CD14-positive monocyte (primary cell): Measurements from ENCODE around the gene DENND5B. TPM values are rescaled to one million over a fixed set of nuclear protein-coding genes. Genes with fewer than 3 reads are reported as not detected.

Experiments
- DNase-seq, 3 donors: peaks; one replicate each; pipeline ENCODE4 v3.0.0-alpha.2; 2011 to 2022
- H2AFZ ChIP-seq: 2 replicates; pipeline ENCODE4 v1.6.0; 2012; ENCODE audit warnings: mild to moderate bottlenecking, low read depth, low read length, inconsistent platforms; ENCODE audit not compliant: insufficient read depth, poor library complexity, severe bottlenecking
- H3K27ac ChIP-seq, 2 donors: 1 replicate in 1 of 2; 2 replicates in 1 of 2; pipeline ENCODE4 v1.5.1; 2012 to 2013; ENCODE audit warnings: low read length in 2 of 2, control low read depth in 1 of 2, inconsistent platforms in 1 of 2, low read depth in 1 of 2, mild to moderate bottlenecking in 1 of 2
- H3K27me3 ChIP-seq, 2 donors: one replicate each; pipeline versions ENCODE4 v1.6.0 to v1.6.1; 2011 to 2013; ENCODE audit warnings: low read length in 2 of 2; ENCODE audit not compliant: control insufficient read depth in 2 of 2, insufficient read depth in 2 of 2
- H3K36me3 ChIP-seq, 2 donors: replicated peaks in 1 of 2; 1 replicate in 1 of 2; 2 replicates in 1 of 2; pipeline versions ENCODE4 v1.5.1 to v1.6.1; 2012 to 2013; ENCODE audit warnings: low read length in 2 of 2, control low read depth in 1 of 2, inconsistent platforms in 1 of 2, mild to moderate bottlenecking in 1 of 2; ENCODE audit not compliant: insufficient read depth in 2 of 2, control insufficient read depth in 1 of 2
- H3K4me1 ChIP-seq, 2 donors: 1 replicate in 1 of 2; 2 replicates in 1 of 2; pipeline versions ENCODE4 v1.5.1 to v1.6.1; 2012 to 2013; ENCODE audit warnings: low read length in 2 of 2, control low read depth in 1 of 2, inconsistent platforms in 1 of 2, mild to moderate bottlenecking in 1 of 2, moderate library complexity in 1 of 2; ENCODE audit not compliant: insufficient read depth in 2 of 2, control insufficient read depth in 1 of 2
- H3K4me2 ChIP-seq: replicated peaks from 2 replicates; pipeline ENCODE3; 2012; ENCODE audit warnings: low read length, moderate library complexity, mild to moderate bottlenecking; ENCODE audit not compliant: poor library complexity, severe bottlenecking; ENCODE audit errors: extremely low read depth
- H3K4me3 ChIP-seq, 3 experiments: fragments of 200-600 bp in 1 of 3; sonication (generic) in 1 of 3; replicated peaks in 1 of 3; 1 replicate in 2 of 3; 2 replicates in 1 of 3; pipeline ENCODE4 v1.5.1; 2011 to 2013; ENCODE audit warnings: low read length in 3 of 3, mild to moderate bottlenecking in 3 of 3, control low read depth in 2 of 3, low read depth in 2 of 3, inconsistent platforms in 1 of 3, moderate library complexity in 1 of 3
- H3K79me2 ChIP-seq: 2 replicates; pipeline ENCODE4 v1.6.0; 2012; ENCODE audit warnings: mild to moderate bottlenecking, control low read depth, inconsistent platforms, low read length, moderate library complexity; ENCODE audit not compliant: insufficient read depth
- H3K9ac ChIP-seq: 2 replicates; pipeline ENCODE4 v1.6.0; 2017; ENCODE audit warnings: low read length, mild to moderate bottlenecking; ENCODE audit not compliant: insufficient read depth, poor library complexity, severe bottlenecking
- H3K9me3 ChIP-seq, 2 donors: replicated peaks in 1 of 2; 1 replicate in 1 of 2; 2 replicates in 1 of 2; pipeline versions ENCODE4 v1.5.1 to v1.6.1; 2012 to 2013; ENCODE audit warnings: low read length in 2 of 2, control low read depth in 1 of 2; ENCODE audit not compliant: control insufficient read depth in 1 of 2, insufficient read depth in 1 of 2
- H4K20me1 ChIP-seq: 2 replicates; pipeline ENCODE4 v1.6.0; 2012; ENCODE audit warnings: mild to moderate bottlenecking, low read length, control low read depth, moderate library complexity; ENCODE audit not compliant: insufficient read depth
- H3K27ac Mint-ChIP-seq, 7 donors: one replicate each; pipeline ENCODE4 v1.8.0; 2020; ENCODE audit warnings: mild to moderate bottlenecking in 7 of 7, mixed read lengths in 7 of 7, moderate library complexity in 6 of 7, inconsistent platforms in 2 of 7
- H3K27me3 Mint-ChIP-seq, 3 donors: one replicate each; pipeline ENCODE4 v1.8.0; 2021 to 2022; ENCODE audit warnings: low read depth in 3 of 3, mild to moderate bottlenecking in 3 of 3, mixed read lengths in 3 of 3, moderate library complexity in 3 of 3, inconsistent platforms in 1 of 3
- H3K36me3 Mint-ChIP-seq, 2 donors: one replicate each; pipeline ENCODE4 v1.8.0; 2020; ENCODE audit warnings: mixed read lengths in 2 of 2, inconsistent platforms in 1 of 2, mild to moderate bottlenecking in 1 of 2
- H3K4me1 Mint-ChIP-seq: one replicate; pipeline ENCODE4 v1.8.0; 2020; ENCODE audit warnings: mild to moderate bottlenecking, mixed read lengths
- H3K4me3 Mint-ChIP-seq, 2 donors: one replicate each; pipeline ENCODE4 v1.8.0; 2020; ENCODE audit warnings: mild to moderate bottlenecking in 2 of 2, mixed read lengths in 2 of 2, moderate library complexity in 1 of 2
- H3K9me3 Mint-ChIP-seq, 7 donors: one replicate each; pipeline ENCODE4 v1.8.0; 2020 to 2022; ENCODE audit warnings: mixed read lengths in 7 of 7, mild to moderate bottlenecking in 6 of 7, moderate library complexity in 6 of 7, inconsistent platforms in 2 of 7
- WGBS: methylation state at CpG from one replicate; pipeline ENCODE4 v1.1.5; 2013; ENCODE audit warnings: missing lambda C conversion rate; ENCODE audit not compliant: insufficient coverage; 5-methylcytosine and 5-hydroxymethylcytosine counted together
- intact Hi-C, 2 donors: fragments of 100-400 bp; cut with micrococcal nuclease; formaldehyde crosslinking; loops; one replicate each; pipeline versions ENCODE4 v1.15.0 to v1.15.1; 2023
- polyA plus RNA-seq, 3 donors: library from polyadenylated mRNA; depleted of rRNA in 1 of 3; unstranded in 2 of 3; stranded (reverse) in 1 of 3; fragments of 300-500 nt in 2 of 3; fragments of >200 nt in 1 of 3; fragmentation: Illumina TruSeq in 2 of 3; gene quantifications; 1 replicate in 2 of 3; 2 replicates in 1 of 3; pipeline ENCODE4 v1.2.3, GENCODE V29; 2012 to 2021
- TF ChIP-seq, protein P1 (sequence below): fragments of 200-600 bp; IDR thresholded peaks from one replicate; pipeline ENCODE4 v1.8.0; 2022; ENCODE audit warnings: antibody characterized with exemption, mild to moderate bottlenecking

The DENND5B gene
- polyA plus RNA-seq, 3 donors, result 0.23 to 0.36 (median 0.36) TPM

DNA sequence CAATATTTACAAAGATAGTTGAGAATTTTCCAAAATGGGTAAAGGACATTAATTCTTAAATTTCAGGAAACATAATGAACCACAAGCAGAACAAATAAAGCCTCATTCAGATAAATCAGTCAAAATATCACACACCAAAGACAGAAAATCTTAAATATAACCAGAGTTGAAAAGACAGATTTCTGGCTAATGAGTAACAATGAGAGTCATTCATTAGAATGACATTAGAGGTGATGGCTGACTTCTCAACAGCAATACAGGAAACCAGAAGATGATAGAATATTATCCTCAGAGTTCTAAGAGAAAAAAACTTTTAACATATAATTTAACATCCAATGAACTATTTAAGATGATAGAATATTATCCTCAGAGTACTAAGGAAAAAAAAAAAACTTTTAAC, 124.2 kb downstream of the DENND5B start:
- Histone ChIP-seq H3K27me3 (no peaks in the 10 kb centered on the region), H2AFZ (no peak overlapping the region), H3K4me1 (no peaks in the 10 kb centered on the region), H3K27ac (no peak overlapping the region), H3K4me3 (no peak overlapping the region), H4K20me1 (no peaks in the 10 kb centered on the region), H3K79me2 (no peaks in the 10 kb centered on the region), H3K36me3 (no peaks in the 10 kb centered on the region), H3K9me3 (no peaks in the 10 kb centered on the region), H3K9ac (no peak overlapping the region), H3K4me2 (no peak overlapping the region)
- no peak for DNase-seq
- intact Hi-C loops, result no loop called here
- no peak overlapping the region for H3K4me3 Mint-ChIP-seq
- H3K4me1 Mint-ChIP-seq, result no peaks in the 10 kb centered on the region
- TF ChIP-seq, protein P1, sequence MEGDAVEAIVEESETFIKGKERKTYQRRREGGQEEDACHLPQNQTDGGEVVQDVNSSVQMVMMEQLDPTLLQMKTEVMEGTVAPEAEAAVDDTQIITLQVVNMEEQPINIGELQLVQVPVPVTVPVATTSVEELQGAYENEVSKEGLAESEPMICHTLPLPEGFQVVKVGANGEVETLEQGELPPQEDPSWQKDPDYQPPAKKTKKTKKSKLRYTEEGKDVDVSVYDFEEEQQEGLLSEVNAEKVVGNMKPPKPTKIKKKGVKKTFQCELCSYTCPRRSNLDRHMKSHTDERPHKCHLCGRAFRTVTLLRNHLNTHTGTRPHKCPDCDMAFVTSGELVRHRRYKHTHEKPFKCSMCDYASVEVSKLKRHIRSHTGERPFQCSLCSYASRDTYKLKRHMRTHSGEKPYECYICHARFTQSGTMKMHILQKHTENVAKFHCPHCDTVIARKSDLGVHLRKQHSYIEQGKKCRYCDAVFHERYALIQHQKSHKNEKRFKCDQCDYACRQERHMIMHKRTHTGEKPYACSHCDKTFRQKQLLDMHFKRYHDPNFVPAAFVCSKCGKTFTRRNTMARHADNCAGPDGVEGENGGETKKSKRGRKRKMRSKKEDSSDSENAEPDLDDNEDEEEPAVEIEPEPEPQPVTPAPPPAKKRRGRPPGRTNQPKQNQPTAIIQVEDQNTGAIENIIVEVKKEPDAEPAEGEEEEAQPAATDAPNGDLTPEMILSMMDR, result no peak
- no peak overlapping the region for H3K27ac Mint-ChIP-seq
- peaks cover 0 to 3% (median 0%) of the 10 kb centered on the region in 3 donors for H3K27me3 Mint-ChIP-seq
- H3K9me3 Mint-ChIP-seq, result peaks cover 0 to 2% (median 0%) of the 10 kb centered on the region in 7 donors
- no peaks in the 10 kb centered on the region for H3K36me3 Mint-ChIP-seq

GRCh38 chr12:31465002-31465401, 125.9 kb downstream of the DENND5B start:
- Histone ChIP-seq H3K9ac (no peak overlapping the region), H2AFZ (no peak overlapping the region), H3K4me1 (no peaks in the 10 kb centered on the region), H3K9me3 (no peaks in the 10 kb centered on the region), H4K20me1 (no peaks in the 10 kb centered on the region), H3K27ac (no peak overlapping the region), H3K4me2 (no peak overlapping the region), H3K36me3 (no peaks in the 10 kb centered on the region), H3K27me3 (no peaks in the 10 kb centered on the region), H3K79me2 (no peaks in the 10 kb centered on the region), H3K4me3 (no peak overlapping the region)
- intact Hi-C loops, result no loop called here
- Mint-ChIP-seq H3K27me3 (peaks cover 0 to 3% (median 0%) of the 10 kb centered on the region in 3 donors), H3K36me3 (no peaks in the 10 kb centered on the region), H3K4me1 (no peaks in the 10 kb centered on the region), H3K9me3 (peaks cover 0 to 2% (median 0%) of the 10 kb centered on the region in 7 donors), H3K27ac (no peak overlapping the region), H3K4me3 (no peak overlapping the region)
- TF ChIP-seq, protein P1, result no peak
- no peak for DNase-seq
- 94% methylated on average over 2 of the region's 2 CpGs for WGBS
